Prostate gland (tissue), 2 donors: ENCODE results near the gene PHLDB1. TPM values are rescaled to one million over a fixed set of nuclear protein-coding genes. Genes with fewer than 3 reads are reported as not detected.

Source experiments
- DNase-seq: peaks from one replicate; pipeline ENCODE4 v3.0.0-alpha.2; 2019; ENCODE audit warnings: low spot score
- H3K27ac ChIP-seq, 2 donors: fragments of 200-600 bp; sonication (generic); 2 replicates each; pipeline ENCODE4 v1.5.1; 2017 to 2019
- H3K27me3 ChIP-seq: fragments of 200-600 bp; sonication (generic); replicated peaks from 2 replicates; pipeline ENCODE4 v1.5.1; 2019; ENCODE audit not compliant: insufficient read depth
- H3K36me3 ChIP-seq, 2 donors: fragments of 200-600 bp; sonication (generic); 1 replicate in 1 of 2; 2 replicates in 1 of 2; pipeline versions ENCODE4 v1.5.1 to v1.8.1; 2017 to 2019
- H3K4me1 ChIP-seq: fragments of 200-600 bp; sonication (generic); replicated peaks from 2 replicates; pipeline ENCODE4 v1.5.1; 2019
- H3K4me3 ChIP-seq, 2 donors: fragments of 200-600 bp; sonication (generic); 2 replicates each; pipeline ENCODE4 v1.5.1; 2017 to 2019
- H3K9me3 ChIP-seq: fragments of 200-600 bp; sonication (generic); 2 replicates; pipeline ENCODE4 v1.5.1; 2017
- CTCF ChIP-seq, 4 experiments: fragments of 200-600 bp in 2 of 4; fragments of 450-650 bp in 2 of 4; sonication (generic) in 2 of 4; IDR thresholded peaks; 1 replicate in 3 of 4; 2 replicates in 1 of 4; pipeline ENCODE4 v1.5.1; 2016 to 2019; ENCODE audit warnings: antibody characterized with exemption in 4 of 4, mild to moderate bottlenecking in 2 of 4, moderate library complexity in 2 of 4
- POLR2A ChIP-seq: fragments of 450-650 bp; IDR thresholded peaks from one replicate; pipeline ENCODE4 v1.6.1; 2016; ENCODE audit warnings: antibody characterized with exemption, mild to moderate bottlenecking
- POLR2AphosphoS5 ChIP-seq: sonication (generic); formaldehyde crosslinking; IDR thresholded peaks from one replicate; pipeline ENCODE4 v1.6.1; 2017; ENCODE audit warnings: antibody characterized with exemption
- WGBS: methylation state at CpG from one replicate; pipeline ENCODE4 v1.1.5; 2018; 5-methylcytosine and 5-hydroxymethylcytosine counted together
- intact Hi-C: fragments of 100-400 bp; cut with DNase I; formaldehyde crosslinking; loops from one replicate; pipeline ENCODE4 v1.14.2; 2022
- total RNA-seq, 2 donors: library from RNA; depleted of rRNA; stranded (reverse); fragments of >200 nt; gene quantifications; one replicate each; pipeline ENCODE4 v1.1.0, GENCODE V29; 2016

Gene PHLDB1
- total RNA-seq, 2 donors from 2014 or later = 74.5 to 113 TPM

- 55% methylated on average over 6 of the region's 6 CpGs for WGBS
- Histone ChIP-seq H3K9me3 (no peaks in the 10 kb centered on the region), H3K27ac (no peak overlapping the region), H3K36me3 (no peaks in the 10 kb centered on the region), H3K4me3 (no peak overlapping the region), H3K4me1 (peaks cover 3% of the 10 kb centered on the region), H3K27me3 (no peaks in the 10 kb centered on the region)
- no peak for TF ChIP-seq POLR2AphosphoS5
- no peak for TF ChIP-seq CTCF (IDR thresholded peaks at IDR 0.05)
- no peak for TF ChIP-seq POLR2A
- intact Hi-C loops = no loop called here
- no peak for DNase-seq
Measured at GRCh38 chr11:118629761-118630661, 22.6 kb downstream of the PHLDB1 start.

GRCh38 chr11:118631142-118631909, 23.9 kb downstream of the PHLDB1 start:
- TF ChIP-seq POLR2AphosphoS5 = no peak
- TF ChIP-seq POLR2A = no peak
- TF ChIP-seq CTCF (IDR thresholded peaks at IDR 0.05) = no peak
- DNase-seq = no peak
- WGBS = 88% methylated on average over 14 of the region's 14 CpGs
- no peaks in the 10 kb centered on the region for H3K9me3 ChIP-seq
- no peak overlapping the region for H3K27ac ChIP-seq
- intact Hi-C loops = no loop called here
- H3K27me3 ChIP-seq = no peaks in the 10 kb centered on the region
- no peak overlapping the region for H3K4me3 ChIP-seq
- H3K4me1 ChIP-seq = peaks cover 9% of the 10 kb centered on the region
- no peaks in the 10 kb centered on the region for H3K36me3 ChIP-seq

GRCh38 chr11:118632577-118633318, 25.3 kb downstream of the PHLDB1 start:
- no peaks in the 10 kb centered on the region for H3K36me3 ChIP-seq
- no peak for DNase-seq
- H3K27me3 ChIP-seq = no peaks in the 10 kb centered on the region
- H3K9me3 ChIP-seq = no peaks in the 10 kb centered on the region
- H3K27ac ChIP-seq = peak overlapping the region in 1 of 2 donors; percentile 78
- TF ChIP-seq POLR2AphosphoS5 (no peak), CTCF (IDR thresholded peaks at IDR 0.05) (no peak), POLR2A (no peak)
- peaks cover 9% of the 10 kb centered on the region for H3K4me1 ChIP-seq
- no peak overlapping the region for H3K4me3 ChIP-seq
- WGBS = 85% methylated on average over 9 of the region's 9 CpGs
- intact Hi-C loops = no loop called here

GRCh38 chr11:118633319-118633690, 25.9 kb downstream of the PHLDB1 start:
- Histone ChIP-seq H3K27me3 (no peaks in the 10 kb centered on the region), H3K4me1 (peaks cover 9% of the 10 kb centered on the region), H3K27ac (peak overlapping the region; percentile 78 to 81), H3K9me3 (no peaks in the 10 kb centered on the region), H3K4me3 (no peak overlapping the region), H3K36me3 (no peaks in the 10 kb centered on the region)
- no peak for DNase-seq
- TF ChIP-seq CTCF (IDR thresholded peaks at IDR 0.05) = no peak
- no peak for TF ChIP-seq POLR2AphosphoS5
- TF ChIP-seq POLR2A = no peak
- intact Hi-C loops = no loop called here
- WGBS = 90% methylated on average over 1 of the region's 1 CpG
